GM12872 (cell line): ENCODE measurements around the gene RHBDD1.

Experiments used
- CTCF ChIP-seq: IDR thresholded peaks from 3 replicates; pipeline ENCODE4 v1.5.1; 2011; ENCODE audit warnings: low read depth, mild to moderate bottlenecking, low read length, moderate library complexity; ENCODE audit not compliant: insufficient read depth

RHBDD1 gene

GRCh38 chr2:227007940-227008339 is 172.1 kb downstream of the RHBDD1 start:
- no peak for TF ChIP-seq CTCF

- no peak for TF ChIP-seq CTCF
These were observed 174.6 kb downstream of the RHBDD1 start for GRCh38 chr2:227010433-227010832.

GRCh38 chr2:227013330-227013729 is 177.5 kb downstream of the RHBDD1 start:
- TF ChIP-seq CTCF = no peak

- no peak for TF ChIP-seq CTCF
These were observed 178.0 kb downstream of the RHBDD1 start for GRCh38 chr2:227013881-227014280.

GRCh38 chr2:227016894-227017293 is 181.0 kb downstream of the RHBDD1 start:
- TF ChIP-seq CTCF = no peak

GRCh38 chr2:227020416-227020815 is 184.6 kb downstream of the RHBDD1 start:
- TF ChIP-seq CTCF = no peak

- TF ChIP-seq CTCF = no peak
These were observed 186.8 kb downstream of the RHBDD1 start for GRCh38 chr2:227022608-227023007.

- no peak for TF ChIP-seq CTCF
These were observed 189.7 kb downstream of the RHBDD1 start for GRCh38 chr2:227025510-227025909.
